ENCODE measurements around the gene OFD1. TPM values are rescaled to one million over a fixed set of nuclear protein-coding genes. Genes with fewer than 3 reads are reported as not detected.

Gene OFD1
- total RNA-seq, 2 donors from 2014 or later = 27.5 to 36.6 TPM

- no peak for DNase-seq
Observed at GRCh38 chrX:13768939-13769338, 34.4 kb downstream of the OFD1 start.

GRCh38 chrX:13770013-13770535 lies 35.5 kb downstream of the OFD1 start:
- TF ChIP-seq POLR2A (IDR thresholded peaks at IDR 0.05) = no peak
- H3K27me3 ChIP-seq = no peaks in the 10 kb centered on the region
- DNase-seq = no peak
- ATAC-seq = no peak
- H3K27ac ChIP-seq = no peak overlapping the region
- no peaks in the 10 kb centered on the region for H3K9me3 ChIP-seq
- H3K4me1 ChIP-seq = peaks cover 7% of the 10 kb centered on the region
- H3K36me3 ChIP-seq (replicated peaks in 1 of 2; ENCODE audit: insufficient read depth in 1 of 2, low read depth in 2 of 2) = no peaks in the 10 kb centered on the region
- intact Hi-C loops (cut with DNase I) = no loop called here
- 87 to 91% methylated on average over 3 of the region's 3 CpGs for whole genome bisulfite sequencing, 2 donors
- H3K4me3 ChIP-seq = no peak overlapping the region

More at GRCh38 chrX:13768939-13769338, 34.4 kb downstream of the OFD1 start:
- TF ChIP-seq POLR2A (IDR thresholded peaks at IDR 0.05) (no peak), CTCF (IDR thresholded peaks at IDR 0.05) (no peak)
- Histone ChIP-seq H3K27me3 (no peaks in the 10 kb centered on the region), H3K4me1 (peaks cover 16% of the 10 kb centered on the region), H3K27ac (no peak overlapping the region), H3K9me3 (no peaks in the 10 kb centered on the region), H3K4me3 (no peak overlapping the region), H3K36me3 (replicated peaks in 1 of 2; ENCODE audit: insufficient read depth in 1 of 2, low read depth in 2 of 2) (no peaks in the 10 kb centered on the region)
- 74 to 77% methylated on average over 4 of the region's 4 CpGs for WGBS, 2 donors
- intact Hi-C loops (cut with DNase I) = loop anchor here (10.0 kb wide), 1 partner anchor 236 kb away; no protein-coding TSS in a partner anchor
- no peak for ATAC-seq

- H3K4me1 ChIP-seq = no peaks in the 10 kb centered on the region
- 81 to 86% methylated on average over 2 of the region's 2 CpGs for WGBS, 2 donors
- no peaks in the 10 kb centered on the region for H3K9me3 ChIP-seq
- H3K27ac ChIP-seq = no peak overlapping the region
- DNase-seq (no peak), ATAC-seq (no peak)
- no peak overlapping the region for H3K4me3 ChIP-seq
- no peaks in the 10 kb centered on the region for H3K27me3 ChIP-seq
- TF ChIP-seq CTCF (IDR thresholded peaks at IDR 0.05) (no peak), POLR2A (IDR thresholded peaks at IDR 0.05) (no peak)
- intact Hi-C loops (cut with DNase I) = no loop called here
- H3K36me3 ChIP-seq (replicated peaks in 1 of 2; ENCODE audit: insufficient read depth in 1 of 2, low read depth in 2 of 2) = no peaks in the 10 kb centered on the region
Observed at GRCh38 chrX:13774696-13775095, 40.1 kb downstream of the OFD1 start.

GRCh38 chrX:13775837-13776236 lies 41.3 kb downstream of the OFD1 start:
- TF ChIP-seq CTCF (IDR thresholded peaks at IDR 0.05) = no peak
- TF ChIP-seq POLR2A (IDR thresholded peaks at IDR 0.05) = no peak
- Histone ChIP-seq H3K9me3 (no peaks in the 10 kb centered on the region), H3K27me3 (no peaks in the 10 kb centered on the region), H3K36me3 (replicated peaks in 1 of 2; ENCODE audit: insufficient read depth in 1 of 2, low read depth in 2 of 2) (no peaks in the 10 kb centered on the region), H3K27ac (no peak overlapping the region), H3K4me3 (no peak overlapping the region), H3K4me1 (no peaks in the 10 kb centered on the region)
- no peak for DNase-seq
- 87 to 88% methylated on average over 3 of the region's 3 CpGs for WGBS, 2 donors
- intact Hi-C loops (cut with DNase I) = no loop called here
- ATAC-seq = no peak

GRCh38 chrX:13776387-13776786 lies 41.8 kb downstream of the OFD1 start:
- Histone ChIP-seq H3K27ac (no peak overlapping the region), H3K4me3 (no peak overlapping the region), H3K36me3 (replicated peaks in 1 of 2; ENCODE audit: insufficient read depth in 1 of 2, low read depth in 2 of 2) (no peaks in the 10 kb centered on the region), H3K4me1 (no peaks in the 10 kb centered on the region), H3K9me3 (no peaks in the 10 kb centered on the region), H3K27me3 (no peaks in the 10 kb centered on the region)
- DNase-seq (no peak), ATAC-seq (no peak)
- WGBS, 2 donors = 22 to 41% methylated on average over 1 to 2 of the region's 4 CpGs
- intact Hi-C loops (cut with DNase I) = no loop called here
- TF ChIP-seq CTCF (IDR thresholded peaks at IDR 0.05) (no peak), POLR2A (IDR thresholded peaks at IDR 0.05) (no peak)

All from body of pancreas (tissue), 4 donors.